BJ (cell line): Measurements from ENCODE around the gene TUFM. TPM values are rescaled to one million over a fixed set of nuclear protein-coding genes. Genes with fewer than 3 reads are reported as not detected.

Experiments used
- CTCF ChIA-PET: fragments of 350-600 bp; formaldehyde crosslinking; extraction: SDS; loops from one replicate; lab custom pipeline; 2021; ENCODE audit warnings: antibody characterized with exemption, inconsistent platforms; lab: Yijun Ruan, JAX
- POLR2A ChIA-PET: fragments of 300-600 bp; sonication (Branson Sonifier 250); formaldehyde crosslinking; extraction: SDS; loops from one replicate; lab custom pipeline; 2021; ENCODE audit warnings: antibody characterized with exemption; lab: Charles Lee
- DNase-seq: peaks from one replicate; pipeline ENCODE4 v3.0.0-alpha.2; 2011; ENCODE audit warnings: low read depth
- H3K27me3 ChIP-seq: 2 replicates; pipeline ENCODE4 v1.6.0; 2011; ENCODE audit warnings: low read length; ENCODE audit not compliant: control insufficient read depth, insufficient read depth
- H3K36me3 ChIP-seq: 2 replicates; pipeline ENCODE4 v1.5.1; 2011; ENCODE audit warnings: low read length; ENCODE audit not compliant: control insufficient read depth, insufficient read depth
- H3K4me3 ChIP-seq: 2 replicates; pipeline ENCODE4 v1.5.1; 2011; ENCODE audit warnings: low read depth, mild to moderate bottlenecking, control low read depth, low read length
- polyA plus RNA-seq: library from polyadenylated mRNA; depleted of rRNA; stranded (reverse); fragments of >200 nt; gene quantifications from 2 replicates; pipeline ENCODE4 v1.2.3, GENCODE V29; 2011
- TF ChIP-seq, protein P1 (sequence below): IDR thresholded peaks from 2 replicates; pipeline ENCODE4 v1.5.1; 2011; ENCODE audit warnings: low read depth, mild to moderate bottlenecking, control low read depth, inconsistent platforms, low read length, moderate library complexity; ENCODE audit not compliant: insufficient read depth

The TUFM gene
- polyA plus RNA-seq, 1 experiment, result 118 TPM

DNA sequence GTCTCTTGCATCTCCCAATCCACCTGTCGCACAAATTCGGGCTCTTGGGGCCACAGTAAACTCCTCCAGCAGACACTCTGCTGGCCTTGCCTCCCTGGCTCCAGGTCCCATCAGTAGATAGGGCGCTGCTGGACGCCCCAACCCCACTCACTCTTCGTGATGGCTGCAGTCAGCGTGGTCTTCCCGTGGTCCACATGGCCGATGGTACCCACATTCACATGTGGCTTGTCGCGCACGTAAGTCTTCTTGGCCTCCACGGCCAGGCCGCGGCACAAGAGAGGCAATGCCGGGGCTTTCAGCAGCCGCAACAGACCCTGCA is 428 bp downstream of the TUFM start:
- no peak for DNase-seq
- peaks cover 22% of the 10 kb centered on the region for H3K36me3 ChIP-seq
- peak overlapping the region; percentile 90 for H3K4me3 ChIP-seq
- ChIA-PET CTCF (interaction anchor here (1.0 to 3.0 kb wide), 9 partner anchors 8 to 99 kb away, joined by 3 to 17 read pairs (median 5); partner anchors contain the start of gene SH2B1), POLR2A (no interaction called here)
- TF ChIP-seq, protein P1, sequence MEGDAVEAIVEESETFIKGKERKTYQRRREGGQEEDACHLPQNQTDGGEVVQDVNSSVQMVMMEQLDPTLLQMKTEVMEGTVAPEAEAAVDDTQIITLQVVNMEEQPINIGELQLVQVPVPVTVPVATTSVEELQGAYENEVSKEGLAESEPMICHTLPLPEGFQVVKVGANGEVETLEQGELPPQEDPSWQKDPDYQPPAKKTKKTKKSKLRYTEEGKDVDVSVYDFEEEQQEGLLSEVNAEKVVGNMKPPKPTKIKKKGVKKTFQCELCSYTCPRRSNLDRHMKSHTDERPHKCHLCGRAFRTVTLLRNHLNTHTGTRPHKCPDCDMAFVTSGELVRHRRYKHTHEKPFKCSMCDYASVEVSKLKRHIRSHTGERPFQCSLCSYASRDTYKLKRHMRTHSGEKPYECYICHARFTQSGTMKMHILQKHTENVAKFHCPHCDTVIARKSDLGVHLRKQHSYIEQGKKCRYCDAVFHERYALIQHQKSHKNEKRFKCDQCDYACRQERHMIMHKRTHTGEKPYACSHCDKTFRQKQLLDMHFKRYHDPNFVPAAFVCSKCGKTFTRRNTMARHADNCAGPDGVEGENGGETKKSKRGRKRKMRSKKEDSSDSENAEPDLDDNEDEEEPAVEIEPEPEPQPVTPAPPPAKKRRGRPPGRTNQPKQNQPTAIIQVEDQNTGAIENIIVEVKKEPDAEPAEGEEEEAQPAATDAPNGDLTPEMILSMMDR, result no peak
- no peaks in the 10 kb centered on the region for H3K27me3 ChIP-seq

DNA sequence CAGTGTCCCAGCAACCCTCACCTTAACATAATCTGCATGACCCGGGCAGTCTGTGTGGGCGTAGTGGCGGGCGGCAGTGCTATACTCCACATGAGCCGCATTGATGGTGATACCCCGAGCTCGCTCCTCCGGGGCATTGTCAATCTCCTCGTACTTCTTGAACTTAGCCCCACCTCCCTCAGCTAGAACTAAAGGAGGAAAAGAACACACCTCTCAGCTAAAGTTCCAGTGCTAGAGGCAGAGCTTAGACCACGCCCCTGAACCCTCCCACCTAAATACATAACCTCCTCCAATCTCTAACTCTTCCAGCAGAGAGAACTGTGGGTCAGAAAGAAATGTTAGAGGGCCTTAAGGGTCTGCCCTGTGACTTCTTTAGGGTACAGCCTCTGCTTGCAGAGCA is 855 bp downstream of the TUFM start:
- H3K36me3 ChIP-seq, result peaks cover 22% of the 10 kb centered on the region
- ChIA-PET CTCF (interaction anchor here (0.9 to 3.0 kb wide), 5 partner anchors 13 to 100 kb away, joined by 3 to 17 read pairs (median 5); no protein-coding TSS in a partner anchor), POLR2A (no interaction called here)
- DNase-seq, result no peak
- peak overlapping the region; percentile 90 for H3K4me3 ChIP-seq
- TF ChIP-seq, protein P1, result no peak
- H3K27me3 ChIP-seq, result no peaks in the 10 kb centered on the region

DNA sequence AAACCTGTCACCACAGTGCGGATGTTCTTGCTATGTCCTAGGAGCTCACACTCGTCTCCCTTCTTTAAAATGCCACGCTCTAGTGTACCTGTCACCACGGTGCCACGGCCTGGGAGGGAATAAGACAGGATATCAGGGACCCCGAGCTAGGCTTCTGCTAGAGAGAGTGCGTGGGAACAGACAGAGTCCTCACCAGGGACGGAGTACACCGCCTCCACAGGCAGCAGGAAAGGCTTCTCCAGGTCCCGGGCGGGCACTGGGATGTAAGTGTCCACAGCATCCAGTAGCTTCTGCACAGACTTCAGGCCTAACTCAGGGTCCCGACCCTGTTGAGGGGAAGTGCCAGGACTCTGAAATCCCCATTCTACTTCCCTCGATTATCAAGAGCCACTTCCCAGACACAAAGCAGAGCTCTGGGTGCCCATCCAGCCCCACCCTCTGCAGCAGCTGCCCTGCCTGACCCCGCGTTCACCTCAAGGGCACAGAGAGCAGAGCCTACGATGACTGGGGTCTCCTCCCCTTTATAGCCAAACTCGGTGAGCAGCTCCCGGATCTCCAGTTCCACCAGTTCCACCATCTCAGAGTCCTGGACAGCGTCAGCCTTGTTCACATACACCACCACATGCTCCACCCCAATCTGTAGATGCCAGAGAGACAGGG is 1.8 kb downstream of the TUFM start:
- ChIA-PET POLR2A (no interaction called here), CTCF (interaction anchor here (0.9 to 1.6 kb wide), 2 partner anchors 20 to 101 kb away, joined by 3 to 4 read pairs; no protein-coding TSS in a partner anchor)
- Histone ChIP-seq H3K4me3 (no peak overlapping the region), H3K27me3 (no peaks in the 10 kb centered on the region), H3K36me3 (peaks cover 22% of the 10 kb centered on the region)
- no peak for DNase-seq
- TF ChIP-seq, protein P1, result no peak

- ChIA-PET CTCF (interaction anchor here (1.6 kb wide), 1 partner anchor 20 kb away, joined by 3 read pairs; no protein-coding TSS in a partner anchor), POLR2A (no interaction called here)
- Histone ChIP-seq H3K36me3 (peaks cover 25% of the 10 kb centered on the region), H3K27me3 (no peaks in the 10 kb centered on the region), H3K4me3 (no peak overlapping the region)
- no peak for DNase-seq
- TF ChIP-seq, protein P1, result no peak
Measured at GRCh38 chr16:28843766-28844165, 2.4 kb downstream of the TUFM start.

- DNase-seq, result no peak
- TF ChIP-seq, protein P1, result no peak
- Histone ChIP-seq H3K27me3 (no peaks in the 10 kb centered on the region), H3K36me3 (peaks cover 29% of the 10 kb centered on the region), H3K4me3 (no peak overlapping the region)
- POLR2A ChIA-PET, result no interaction called here
- CTCF ChIA-PET, result interaction anchor here (0.7 to 1.4 kb wide), 2 partner anchors 14 to 103 kb away, joined by 3 to 6 read pairs; no protein-coding TSS in a partner anchor
Measured at GRCh38 chr16:28842696-28843095, 3.5 kb downstream of the TUFM start.
